SK-N-SH treated with all-trans-retinoic acid at 6 μM for 48 hours (cell line): ENCODE data around the gene PCGF6.

Experiments used
- BACH2 ChIP-seq: fragments of 250-450 bp; sonication (Bioruptor Pico); IDR thresholded peaks from 2 replicates; pipeline ENCODE4 v1.9.0; 2021; ENCODE audit warnings: mild to moderate bottlenecking, borderline replicate concordance
- CREB5 ChIP-seq: fragments of 250-450 bp; sonication (Bioruptor Pico); IDR thresholded peaks from 2 replicates; pipeline ENCODE4 v1.5.1; 2020; ENCODE audit warnings: low read depth, mild to moderate bottlenecking, moderate library complexity
- ESRRG ChIP-seq: fragments of 250-450 bp; sonication (Bioruptor Pico); IDR thresholded peaks from 2 replicates; pipeline ENCODE4 v1.6.1; 2021; ENCODE audit warnings: mild to moderate bottlenecking
- GLIS3 ChIP-seq: fragments of 250-450 bp; sonication (Bioruptor Pico); IDR thresholded peaks from 2 replicates; pipeline ENCODE4 v1.5.0; 2020; ENCODE audit warnings: mild to moderate bottlenecking, moderate library complexity
- ISL1 ChIP-seq: fragments of 250-450 bp; sonication (Bioruptor Pico); IDR thresholded peaks from 2 replicates; pipeline ENCODE4 v2.1.2; 2022; ENCODE audit warnings: mild to moderate bottlenecking, moderate library complexity
- PATZ1 ChIP-seq: fragments of 250-450 bp; sonication (Bioruptor Pico); IDR thresholded peaks from 2 replicates; pipeline ENCODE4 v1.8.0; 2020; ENCODE audit warnings: mild to moderate bottlenecking, moderate library complexity, borderline replicate concordance
- RARB ChIP-seq: fragments of 250-450 bp; sonication (Bioruptor Pico); IDR thresholded peaks from 2 replicates; pipeline ENCODE4 v1.8.0; 2021; ENCODE audit warnings: mild to moderate bottlenecking, moderate library complexity
- TSHZ2 ChIP-seq: fragments of 250-450 bp; sonication (Bioruptor Pico); IDR thresholded peaks from 2 replicates; pipeline ENCODE4 v1.5.0; 2020; ENCODE audit warnings: mild to moderate bottlenecking, moderate library complexity
- ZFP3 ChIP-seq: fragments of 250-450 bp; sonication (Bioruptor Pico); IDR thresholded peaks from 2 replicates; pipeline ENCODE4 v1.5.0; 2020; ENCODE audit warnings: mild to moderate bottlenecking, moderate library complexity
- ZFP30 ChIP-seq: fragments of 450-650 bp; formaldehyde crosslinking; IDR thresholded peaks from 2 replicates; pipeline ENCODE4 v1.5.0; 2022; ENCODE audit warnings: mild to moderate bottlenecking, moderate library complexity

- no peak for TF ChIP-seq BACH2
- no peak for TF ChIP-seq TSHZ2
- no peak for TF ChIP-seq PATZ1 (CRISPR knock-in tag)
- no peak for TF ChIP-seq ZFP30
- TF ChIP-seq CREB5 (CRISPR knock-in tag): no peak
- TF ChIP-seq ESRRG (CRISPR knock-in tag): no peak
- no peak for TF ChIP-seq RARB (CRISPR knock-in tag)
- TF ChIP-seq ISL1: no peak
- no peak for TF ChIP-seq GLIS3
- no peak for TF ChIP-seq ZFP3 (CRISPR knock-in tag)
Observed at GRCh38 chr10:103382769-103383168, 31.8 kb upstream of the PCGF6 start.
